ENCODE measurements around the gene NACA2. TPM values are rescaled to one million over a fixed set of nuclear protein-coding genes. Genes with fewer than 3 reads are reported as not detected.

NACA2 gene
- total and polyA plus RNA-seq, 11 donors, result 0.11 TPM; not detected in 10

GRCh38 chr17:61547113-61547512, 43.9 kb downstream of the NACA2 start:
- Histone ChIP-seq H3K9me3 (peaks cover 0 to 21% (median 6%) of the 10 kb centered on the region in 12 donors), H3K27ac (no peak overlapping the region), H3K36me3 (no peaks in the 10 kb centered on the region), H3K27me3 (peaks cover 0 to 26% (median 9%) of the 10 kb centered on the region in 9 donors), H3K4me1 (no peaks in the 10 kb centered on the region), H3K4me3 (no peak overlapping the region)
- intact Hi-C loops (cut with DNase I), result loop anchor here in 1 of 10 donors (5.0 kb wide), 1 partner anchor 125 kb away; no protein-coding TSS in a partner anchor
- no peak for TF ChIP-seq POLR2A (IDR thresholded peaks at IDR 0.05)
- TF ChIP-seq CTCF (IDR thresholded peaks at IDR 0.05), result no peak
- ATAC-seq (no peak), DNase-seq (no peak)

- Histone ChIP-seq H3K4me3 (no peak overlapping the region), H3K27ac (no peak overlapping the region), H3K27me3 (peaks cover 0 to 26% (median 9%) of the 10 kb centered on the region in 9 donors), H3K4me1 (no peaks in the 10 kb centered on the region), H3K9me3 (peaks cover 0 to 38% (median 14%) of the 10 kb centered on the region in 12 donors), H3K36me3 (no peaks in the 10 kb centered on the region)
- no peak for TF ChIP-seq CTCF (IDR thresholded peaks at IDR 0.05)
- TF ChIP-seq POLR2A (IDR thresholded peaks at IDR 0.05), result no peak
- intact Hi-C loops (cut with DNase I), result loop anchor here in 1 of 10 donors (5.0 kb wide), 1 partner anchor 123 kb away; no protein-coding TSS in a partner anchor
- 83 to 88% (median 87%) methylated on average over 1 of the region's 1 CpG for WGBS, 4 donors
- ATAC-seq (no peak), DNase-seq (no peak)
These were observed 45.6 kb downstream of the NACA2 start for GRCh38 chr17:61545335-61545938.

GRCh38 chr17:61543786-61544415, 47.1 kb downstream of the NACA2 start:
- Histone ChIP-seq H3K4me3 (no peak overlapping the region), H3K4me1 (no peaks in the 10 kb centered on the region), H3K9me3 (peaks cover 0 to 48% (median 14%) of the 10 kb centered on the region in 12 donors), H3K36me3 (no peaks in the 10 kb centered on the region), H3K27me3 (peaks cover 0 to 15% (median 0%) of the 10 kb centered on the region in 9 donors), H3K27ac (no peak overlapping the region)
- ATAC-seq (no peak), DNase-seq (no peak)
- TF ChIP-seq CTCF (IDR thresholded peaks at IDR 0.05) (no peak), POLR2A (IDR thresholded peaks at IDR 0.05) (no peak)
- intact Hi-C loops (cut with DNase I), result no loop called here
- WGBS, 4 donors, result 80 to 81% (median 80%) methylated on average over 9 of the region's 9 CpGs

GRCh38 chr17:61542027-61542426, 49.0 kb downstream of the NACA2 start:
- Histone ChIP-seq H3K9me3 (peaks cover 0 to 48% (median 14%) of the 10 kb centered on the region in 12 donors), H3K27me3 (peaks cover 0 to 7% (median 0%) of the 10 kb centered on the region in 9 donors), H3K4me3 (no peak overlapping the region), H3K36me3 (no peaks in the 10 kb centered on the region), H3K4me1 (no peaks in the 10 kb centered on the region), H3K27ac (no peak overlapping the region)
- TF ChIP-seq POLR2A (IDR thresholded peaks at IDR 0.05) (no peak), CTCF (IDR thresholded peaks at IDR 0.05) (no peak)
- ATAC-seq, result no peak
- intact Hi-C loops (cut with DNase I), result no loop called here
- 88 to 92% (median 90%) methylated on average over 8 of the region's 8 CpGs for WGBS, 4 donors
- DNase-seq, result no peak
